Fibroblast of skin of right quadriceps (primary cell): ENCODE results near the gene LAMA2.

Experiments
- DNase-seq: peaks from one replicate; pipeline ENCODE4 v3.0.0-alpha.2; 2013

The LAMA2 gene

DNA sequence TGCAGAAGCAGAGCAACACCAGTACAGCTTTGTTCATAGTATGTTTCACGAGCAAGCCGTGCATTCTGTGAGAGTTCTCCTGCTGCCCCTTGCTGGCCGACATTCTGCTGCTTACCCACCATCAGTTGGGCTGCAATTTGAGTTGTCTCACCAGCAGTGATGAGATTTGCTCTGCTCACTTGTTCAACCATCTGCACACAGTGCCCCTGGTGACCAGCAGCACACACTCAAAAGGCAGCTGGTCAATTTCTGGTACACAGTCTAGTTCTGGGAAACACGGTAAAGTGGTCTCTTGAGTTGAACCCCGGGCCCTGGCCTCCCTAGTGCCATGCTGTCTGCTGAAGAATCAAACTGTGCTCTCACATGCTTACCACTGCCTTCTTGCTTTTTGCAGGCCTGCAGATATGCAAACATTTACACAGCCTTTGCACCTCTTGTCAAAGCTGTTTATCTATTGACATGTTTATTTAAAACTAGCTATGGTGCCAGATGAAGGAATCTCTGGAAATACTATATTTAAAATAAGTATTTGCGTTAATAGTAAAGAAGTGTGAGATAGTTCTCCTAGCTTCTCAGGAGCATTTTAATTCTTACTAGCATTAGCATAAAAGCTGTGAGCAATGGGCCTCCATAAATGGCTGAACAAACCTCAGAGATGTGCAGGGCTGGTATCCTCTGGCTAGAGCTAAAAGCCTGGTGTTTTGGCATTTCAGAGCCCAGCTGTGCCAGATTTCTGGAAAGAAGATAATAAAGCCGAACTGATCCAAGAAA, 592.7 kb downstream of the LAMA2 start:
- no peak for DNase-seq

GRCh38 chr6:129476248-129476564, 593.3 kb downstream of the LAMA2 start:
- no peak for DNase-seq

- no peak for DNase-seq
Measured at GRCh38 chr6:129476810-129477209, 593.9 kb downstream of the LAMA2 start.

DNA sequence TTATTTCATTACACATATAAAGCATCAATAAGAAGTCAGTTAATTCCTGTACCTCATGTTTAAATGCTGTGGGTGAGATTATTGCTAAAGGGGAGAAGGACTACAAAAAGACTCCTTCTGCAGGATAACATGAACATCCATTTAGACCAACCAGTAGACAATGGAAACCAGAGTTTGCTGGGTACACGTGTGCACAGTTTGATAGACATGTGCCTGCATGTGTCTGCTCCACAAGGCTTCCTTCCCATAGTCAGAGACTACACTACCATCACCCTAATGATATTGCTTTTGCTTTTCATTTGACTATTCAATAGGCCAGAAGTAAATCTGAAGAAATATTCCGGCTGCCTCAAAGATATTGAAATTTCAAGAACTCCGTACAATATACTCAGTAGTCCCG, 595.4 kb downstream of the LAMA2 start:
- DNase-seq = no peak

DNA sequence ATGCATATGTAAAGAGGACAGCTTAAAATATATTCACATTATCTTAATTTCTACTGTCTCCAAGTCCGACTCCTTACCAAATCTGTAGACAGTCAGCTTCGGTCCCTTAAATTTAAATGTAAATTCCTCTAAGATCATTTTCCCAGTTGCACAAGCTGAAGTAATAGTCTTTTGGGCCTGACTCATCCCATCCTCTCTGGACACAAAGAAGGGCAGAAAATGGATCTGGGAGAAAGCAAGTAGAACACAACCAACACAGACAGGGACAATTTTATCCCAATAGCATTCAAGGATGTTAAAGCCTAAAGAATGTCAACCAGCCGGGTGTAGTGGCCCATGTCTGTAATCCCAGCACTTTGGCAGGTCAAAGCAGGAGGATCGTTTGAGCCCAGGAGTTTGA, 598.8 kb downstream of the LAMA2 start:
- DNase-seq = no peak

DNA sequence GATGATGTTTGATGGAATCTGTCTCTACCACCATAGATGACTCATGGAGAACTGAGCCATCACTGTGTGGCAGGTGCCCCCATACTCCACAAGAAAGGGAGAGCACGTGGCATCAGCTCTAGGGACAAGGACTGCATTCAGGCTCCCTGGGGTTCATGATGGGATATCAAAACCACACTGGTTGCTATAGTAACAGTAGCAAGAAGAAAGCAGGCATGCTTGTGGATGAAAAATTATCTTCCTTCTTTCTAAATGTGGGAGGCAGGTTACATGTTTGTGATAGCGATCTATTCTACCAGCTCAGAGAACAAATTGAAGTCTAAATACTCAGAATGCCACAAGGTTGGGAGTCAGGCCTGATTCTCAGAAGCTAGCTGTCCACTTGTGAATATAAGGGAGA, 602.8 kb downstream of the LAMA2 start:
- DNase-seq = no peak

- no peak for DNase-seq
Measured at GRCh38 chr6:129486327-129486726, 603.4 kb downstream of the LAMA2 start.

DNA sequence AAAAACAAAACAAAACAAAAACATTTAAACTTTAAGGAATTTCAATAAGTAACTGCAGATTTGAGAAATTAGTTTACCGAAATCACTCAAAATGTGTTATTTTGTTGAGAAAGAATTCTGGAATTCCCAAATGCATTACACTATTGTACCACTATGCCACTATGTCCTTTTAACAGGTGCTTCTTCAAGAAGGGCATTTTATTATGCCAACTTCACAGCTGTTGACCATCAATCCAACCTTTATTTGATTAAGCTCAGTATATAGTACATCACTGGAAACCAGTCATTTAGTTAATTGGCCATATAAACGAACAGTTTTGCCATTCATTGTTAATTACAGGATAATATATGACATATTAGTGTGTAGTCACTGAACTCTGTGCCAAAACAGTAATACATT, 605.4 kb downstream of the LAMA2 start:
- DNase-seq = no peak

- no peak for DNase-seq
Measured at GRCh38 chr6:129489215-129489765, 606.4 kb downstream of the LAMA2 start.

DNA sequence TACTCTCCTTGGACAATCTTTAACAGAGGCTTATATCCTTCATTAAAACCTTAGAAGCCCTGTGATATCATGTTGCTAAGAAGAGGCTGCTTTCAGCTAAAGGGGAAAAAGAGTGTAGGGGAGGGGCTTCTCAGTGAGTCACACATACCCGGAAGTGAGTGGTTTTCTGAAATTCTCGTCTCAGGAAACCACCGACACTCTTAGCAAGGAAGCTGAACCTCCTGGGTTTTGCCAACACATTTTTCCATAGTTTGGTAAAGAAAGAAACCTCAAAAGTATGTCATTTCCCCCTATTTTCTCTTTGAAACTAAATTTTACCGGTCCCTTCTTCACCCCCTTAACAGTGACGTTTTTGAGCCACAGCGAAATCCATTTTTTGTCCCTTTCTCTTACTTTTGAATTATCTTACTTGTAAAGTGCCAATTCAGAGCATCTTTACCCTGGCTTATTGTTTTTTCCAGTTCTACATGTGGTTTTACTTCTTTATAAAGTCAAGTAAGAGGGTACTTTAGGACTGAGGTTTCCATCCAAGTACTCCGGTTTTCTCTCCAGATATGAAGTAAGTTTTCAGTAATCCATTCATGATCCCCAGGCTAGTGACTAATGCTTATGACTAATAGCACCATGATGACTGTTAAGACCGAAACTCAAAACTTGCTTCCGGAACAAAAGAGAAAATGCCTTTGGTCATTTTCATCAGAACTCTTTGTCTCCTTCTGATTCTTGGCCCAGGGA, 607.8 kb downstream of the LAMA2 start:
- DNase-seq = peak; percentile 97

GRCh38 chr6:129491436-129491835, 608.5 kb downstream of the LAMA2 start:
- DNase-seq = peak; percentile 28

DNA sequence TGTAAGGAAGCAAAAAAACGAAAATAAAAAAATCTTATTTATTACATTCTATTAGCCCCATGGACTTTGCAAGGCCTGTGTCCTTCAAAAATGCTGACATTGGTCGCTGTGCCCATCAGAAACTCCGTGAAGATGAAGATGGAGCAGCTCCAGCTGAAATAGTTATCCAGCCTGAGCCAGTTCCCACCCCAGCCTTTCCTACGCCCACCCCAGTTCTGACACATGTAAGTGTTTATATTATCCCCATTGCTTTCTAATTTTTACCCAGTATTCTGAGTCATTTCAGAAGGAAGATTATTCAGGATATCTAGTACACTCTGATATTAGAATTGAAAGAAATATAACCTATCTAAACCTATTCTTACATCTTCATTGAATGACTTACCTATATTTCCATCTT, 609.3 kb downstream of the LAMA2 start:
- DNase-seq = peak; percentile 35

DNA sequence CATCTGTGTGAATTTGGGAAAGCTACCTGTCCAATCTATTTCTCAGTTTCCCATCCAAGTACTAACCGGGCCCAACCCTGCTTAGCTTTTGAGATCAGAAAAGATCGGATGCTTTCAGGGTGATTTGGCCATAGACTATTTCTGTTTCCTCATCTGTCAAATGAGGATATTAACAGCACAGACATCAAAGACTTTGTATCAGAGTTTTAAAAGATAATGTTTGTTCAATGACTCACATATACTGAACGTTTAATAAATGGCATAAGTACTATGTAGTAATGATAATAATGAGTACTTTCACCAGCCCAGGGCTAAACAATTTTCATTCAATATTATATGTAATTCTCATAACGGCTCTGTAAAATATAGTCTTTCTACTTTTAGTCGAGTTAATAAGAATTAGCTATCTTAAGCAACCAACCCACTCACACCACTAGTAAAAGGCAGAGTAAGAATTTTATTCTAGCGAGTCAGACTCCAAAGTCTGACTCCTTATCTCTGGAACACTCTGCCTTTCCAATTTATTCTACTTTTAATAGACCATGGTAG, 610.5 kb downstream of the LAMA2 start:
- peak; percentile 74 for DNase-seq

- no peak for DNase-seq
Measured at GRCh38 chr6:129494099-129494498, 611.2 kb downstream of the LAMA2 start.

DNA sequence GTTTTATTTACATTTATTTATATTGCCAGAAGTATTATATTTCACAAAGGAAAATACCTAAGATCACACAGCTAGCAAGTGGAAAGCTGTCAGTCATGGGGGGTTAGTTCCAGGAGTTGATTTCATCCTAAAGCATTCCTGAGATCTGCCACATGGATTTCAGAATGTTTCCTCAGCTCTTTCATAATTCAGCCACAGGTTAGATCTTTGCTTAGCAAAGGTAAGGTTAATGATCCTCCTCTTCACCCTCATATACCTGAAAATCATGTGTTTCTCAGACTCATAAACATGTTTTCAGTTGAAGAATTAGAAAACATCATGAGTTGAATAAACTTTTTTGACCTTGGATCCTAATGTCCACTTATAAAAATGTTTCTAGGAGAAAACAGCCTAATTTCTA, 611.6 kb downstream of the LAMA2 start:
- DNase-seq = no peak

DNA sequence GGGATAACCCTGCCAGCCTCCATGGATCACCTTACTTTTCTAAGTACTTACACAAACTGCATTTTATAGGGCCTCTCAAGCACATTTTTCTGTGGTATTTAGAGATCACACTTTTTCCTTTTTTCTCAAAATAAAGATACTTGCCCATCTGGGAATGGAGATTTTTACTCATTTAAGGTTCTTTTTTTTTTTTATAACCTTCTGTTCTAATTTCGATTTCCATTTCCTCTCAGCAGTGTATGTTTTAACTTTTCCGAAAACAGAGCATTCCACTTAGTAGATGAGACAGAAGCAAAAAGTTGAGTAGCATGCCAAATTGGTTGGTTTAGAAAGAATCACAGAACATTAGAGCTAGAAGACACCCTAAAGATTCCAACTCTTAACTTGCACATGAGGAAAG, 612.7 kb downstream of the LAMA2 start:
- no peak for DNase-seq

DNA sequence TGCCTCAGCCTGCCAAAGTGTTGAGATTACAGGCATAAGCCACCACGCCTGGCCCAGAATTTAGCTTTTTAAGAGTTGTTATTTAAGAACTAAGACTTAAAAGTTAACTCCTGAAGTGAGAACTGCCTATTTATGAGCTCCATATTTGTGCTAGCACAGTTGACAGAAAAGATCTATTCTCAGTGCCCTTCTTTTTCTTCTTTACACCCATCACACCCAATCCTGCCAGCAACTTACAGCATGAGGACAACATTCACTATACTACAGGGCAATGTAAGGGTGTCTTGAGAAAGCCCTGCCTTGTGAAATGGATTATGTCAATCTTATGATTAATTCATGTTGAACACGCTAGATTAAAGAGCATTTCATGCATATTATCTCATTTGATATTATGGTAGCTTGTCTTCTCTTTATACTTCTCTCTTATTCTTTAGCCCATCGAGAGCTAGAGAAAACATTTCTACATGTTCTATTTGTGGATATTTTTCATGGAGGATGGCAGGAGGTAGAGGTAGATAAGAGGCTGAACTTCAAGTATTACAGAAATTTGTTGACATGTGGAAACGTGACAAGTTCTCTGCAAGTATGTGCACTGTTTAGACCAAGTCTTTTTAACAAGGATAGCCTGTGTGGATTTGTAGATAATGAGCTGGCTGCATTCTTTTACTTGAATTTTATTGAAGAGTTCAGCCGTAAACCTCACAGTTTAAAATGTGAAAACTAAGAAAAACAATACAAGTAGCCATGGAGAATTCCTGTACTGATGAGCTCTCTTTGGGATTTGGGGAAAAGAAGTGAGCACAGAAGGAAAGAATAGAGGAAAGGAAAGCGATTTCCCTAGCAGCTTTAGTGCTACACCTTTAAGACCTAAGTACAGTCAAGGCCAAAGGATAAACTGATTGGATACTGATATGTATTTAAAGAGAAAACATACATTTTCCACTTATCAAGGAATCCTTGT, 614.8 kb downstream of the LAMA2 start:
- DNase-seq = peak; percentile 30

DNA sequence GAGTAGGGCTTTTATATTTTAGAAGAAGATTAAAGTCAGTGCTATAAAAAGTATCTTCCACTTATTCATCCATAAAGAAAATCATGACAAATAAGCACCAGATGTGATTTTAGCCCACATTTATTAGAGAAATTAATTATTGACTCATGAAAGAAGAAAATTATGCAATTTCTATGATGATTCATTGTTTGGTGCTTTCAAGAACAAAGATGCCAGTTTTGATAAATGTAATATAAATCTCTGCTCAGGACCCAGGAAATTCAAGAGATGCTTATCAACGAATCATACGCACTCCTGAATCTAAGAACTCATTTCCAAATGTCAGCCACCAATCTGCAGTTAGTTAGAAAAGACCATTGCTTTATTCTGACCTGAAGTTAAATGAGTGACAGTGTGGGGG, 615.6 kb downstream of the LAMA2 start:
- DNase-seq = peak; percentile 61

DNA sequence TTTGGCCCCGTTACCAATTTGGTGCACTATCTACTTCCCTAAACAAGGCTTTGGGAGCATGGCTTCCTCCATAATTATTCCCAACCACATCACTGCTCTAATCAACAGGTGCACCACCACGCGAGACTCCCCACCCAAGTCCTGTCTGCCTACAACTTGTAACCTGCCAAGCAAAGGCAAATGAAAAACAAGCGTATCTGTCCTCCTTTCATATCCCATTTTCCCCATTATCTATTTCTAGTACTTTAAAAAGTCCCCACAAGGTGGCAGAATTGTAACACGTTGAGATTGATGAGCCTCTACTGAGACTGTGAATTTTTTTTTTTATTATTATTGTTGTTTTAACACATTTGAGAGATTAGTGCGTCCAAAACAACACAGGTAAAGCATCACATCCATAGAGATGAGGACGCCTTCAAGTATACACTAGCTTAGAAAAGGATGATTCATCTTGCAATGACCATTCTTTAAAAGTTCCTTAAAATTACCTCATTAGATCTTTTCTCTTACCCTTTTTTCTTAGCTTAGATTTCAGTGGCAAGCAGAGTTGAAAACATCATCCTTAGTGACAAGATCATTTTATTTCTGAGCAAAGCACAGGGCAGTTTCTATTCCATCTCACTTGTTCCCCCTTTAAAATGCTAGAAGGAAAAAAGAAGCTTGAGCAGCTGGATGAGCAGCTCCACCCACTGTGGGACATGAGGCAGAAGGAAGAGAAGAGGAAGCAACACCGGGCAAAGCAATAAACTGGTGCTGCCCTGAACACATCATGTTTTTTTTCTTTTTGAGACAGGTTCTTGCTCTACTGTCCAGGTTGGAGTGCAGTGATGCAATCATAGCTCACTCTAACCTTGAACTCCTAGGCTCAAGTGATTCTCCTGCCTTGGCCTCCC, 616.3 kb downstream of the LAMA2 start:
- peak; percentile 72 for DNase-seq

- DNase-seq = no peak
Measured at GRCh38 chr6:129499843-129500219, 616.9 kb downstream of the LAMA2 start.

DNA sequence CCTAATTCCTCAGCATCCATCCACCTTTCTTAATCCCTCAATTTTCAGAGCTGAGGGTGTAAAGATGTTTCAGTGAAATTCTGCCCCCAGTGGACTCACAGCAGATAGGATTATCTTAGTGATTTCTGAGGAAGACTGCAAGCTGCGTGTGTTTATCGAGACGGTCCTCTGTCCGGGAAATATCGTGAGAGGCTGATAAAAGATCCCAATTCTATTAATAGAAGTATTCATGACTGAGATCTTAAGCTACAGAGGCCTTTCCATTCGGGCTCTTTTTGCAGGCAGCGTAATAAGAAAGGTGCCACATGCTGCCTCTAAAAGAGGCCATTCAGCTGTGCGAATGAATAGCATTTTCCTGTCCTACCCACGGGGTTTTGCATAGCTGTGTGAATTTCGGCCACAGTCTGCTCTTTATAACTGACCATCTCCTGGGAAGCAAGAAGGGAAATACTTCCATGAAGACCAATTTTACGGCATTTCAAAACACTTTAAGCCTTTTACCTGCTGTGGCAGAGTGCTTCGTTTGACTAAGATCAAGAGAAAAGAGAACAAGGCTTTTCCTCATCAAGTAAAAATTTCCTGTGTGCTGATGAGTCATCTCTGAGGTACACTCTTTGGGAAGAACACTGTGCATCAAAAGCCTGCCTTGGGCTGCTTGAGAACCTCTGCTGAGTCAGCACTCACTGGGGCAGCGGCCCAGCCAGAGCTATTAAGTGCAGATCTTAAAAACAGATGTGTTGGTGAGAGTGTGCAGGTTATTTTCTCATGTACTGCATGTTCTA, 618.2 kb downstream of the LAMA2 start:
- DNase-seq = peak; percentile 96
